ENCODE results near the gene ZBTB46. TPM values are rescaled to one million over a fixed set of nuclear protein-coding genes. Genes with fewer than 3 reads are reported as not detected.

ZBTB46 gene
- total RNA-seq, 1 experiment from 2014 or later: 2.5 TPM

GRCh38 chr20:63864545-63864977 is 33.5 kb upstream of the ZBTB46 start:
- Mint-ChIP-seq H3K9me3 (ENCODE audit: low read depth, unreplicated experiment) (no peaks in the 10 kb centered on the region), H3K27ac (ENCODE audit: unreplicated experiment) (peak overlapping the region; percentile 92), H3K4me3 (ENCODE audit: low read depth, unreplicated experiment) (peak overlapping the region; percentile 100), H3K27me3 (ENCODE audit: unreplicated experiment) (no peaks in the 10 kb centered on the region), H3K4me1 (ENCODE audit: low read depth, unreplicated experiment) (peaks cover 19% of the 10 kb centered on the region), H3K36me3 (ENCODE audit: insufficient read depth, unreplicated experiment) (peaks cover 92% of the 10 kb centered on the region)
- intact Hi-C loops (cut with micrococcal nuclease; ENCODE audit: unreplicated experiment): loop anchor here (2.0 to 10.0 kb wide), 3 partner anchors 78 to 326 kb away; no protein-coding TSS in a partner anchor
- CTCF ChIA-PET: interaction anchor here (0.8 to 2.7 kb wide), 16 partner anchors 9 to 327 kb away, joined by 3 to 12 read pairs (median 6); partner anchors contain the start of genes ARFRP1, PRPF6, PTK6 and UCKL1
- no TSS peak for BruUV-seq (replicated peaks)
- DNase-seq: no peak
- no peak for TF ChIP-seq CTCF (IDR thresholded peaks at IDR 0.05; ENCODE audit: unreplicated experiment)

GRCh38 chr20:63863798-63864544 is 32.9 kb upstream of the ZBTB46 start:
- intact Hi-C loops (cut with micrococcal nuclease; ENCODE audit: unreplicated experiment): loop anchor here (2.0 to 10.0 kb wide), 3 partner anchors 77 to 325 kb away; no protein-coding TSS in a partner anchor
- peak; percentile 90 for DNase-seq
- no peaks in the 10 kb centered on the region for H3K27me3 Mint-ChIP-seq (ENCODE audit: unreplicated experiment)
- H3K4me3 Mint-ChIP-seq (ENCODE audit: low read depth, unreplicated experiment): peak overlapping the region; percentile 100
- CTCF ChIA-PET: interaction anchor here (0.9 to 2.7 kb wide), 11 partner anchors 14 to 326 kb away, joined by 3 to 12 read pairs (median 4); partner anchors contain the start of genes ARFRP1, PRPF6, PTK6 and ZGPAT
- H3K9me3 Mint-ChIP-seq (ENCODE audit: low read depth, unreplicated experiment): no peaks in the 10 kb centered on the region
- H3K4me1 Mint-ChIP-seq (ENCODE audit: low read depth, unreplicated experiment): peaks cover 21% of the 10 kb centered on the region
- H3K36me3 Mint-ChIP-seq (ENCODE audit: insufficient read depth, unreplicated experiment): peaks cover 92% of the 10 kb centered on the region
- peak; percentile 42 for TF ChIP-seq CTCF (IDR thresholded peaks at IDR 0.05; ENCODE audit: unreplicated experiment)
- BruUV-seq (replicated peaks): TSS peak; percentile 56
- H3K27ac Mint-ChIP-seq (ENCODE audit: unreplicated experiment): peak overlapping the region; percentile 92

- H3K9me3 Mint-ChIP-seq (ENCODE audit: low read depth, unreplicated experiment): no peaks in the 10 kb centered on the region
- TF ChIP-seq CTCF (IDR thresholded peaks at IDR 0.05; ENCODE audit: unreplicated experiment): no peak
- H3K36me3 Mint-ChIP-seq (ENCODE audit: insufficient read depth, unreplicated experiment): peaks cover 92% of the 10 kb centered on the region
- DNase-seq: no peak
- BruUV-seq (replicated peaks): no TSS peak
- CTCF ChIA-PET: interaction anchor here (0.9 to 2.7 kb wide), 9 partner anchors 15 to 325 kb away, joined by 3 to 12 read pairs (median 7); partner anchors contain the start of genes ARFRP1, PTK6 and ZGPAT
- intact Hi-C loops (cut with micrococcal nuclease; ENCODE audit: unreplicated experiment): loop anchor here (10.0 kb wide), 1 partner anchor 148 kb away; no protein-coding TSS in a partner anchor
- peak overlapping the region; percentile 92 for H3K27ac Mint-ChIP-seq (ENCODE audit: unreplicated experiment)
- peak overlapping the region; percentile 100 for H3K4me3 Mint-ChIP-seq (ENCODE audit: low read depth, unreplicated experiment)
- peaks cover 6% of the 10 kb centered on the region for H3K27me3 Mint-ChIP-seq (ENCODE audit: unreplicated experiment)
- H3K4me1 Mint-ChIP-seq (ENCODE audit: low read depth, unreplicated experiment): peaks cover 29% of the 10 kb centered on the region
Observed at GRCh38 chr20:63863021-63863797, 32.1 kb upstream of the ZBTB46 start.

Measured in Calu3 (cell line).